Muscle layer of colon (tissue), 2 donors: ENCODE results near the gene LRMDA.

Source experiments
- H3K27ac ChIP-seq: one replicate; pipeline ENCODE4 v1.7.0; 2013; ENCODE audit warnings: low read depth, mild to moderate bottlenecking, low read length, moderate library complexity
- H3K27me3 ChIP-seq, 2 donors: one replicate each; pipeline ENCODE4 v1.7.0; 2013; ENCODE audit warnings: low read length in 2 of 2, mild to moderate bottlenecking in 2 of 2; ENCODE audit not compliant: insufficient read depth in 2 of 2, control insufficient read depth in 1 of 2
- H3K36me3 ChIP-seq: one replicate; pipeline ENCODE4 v1.7.0; 2013; ENCODE audit warnings: mild to moderate bottlenecking, low read length; ENCODE audit not compliant: insufficient read depth
- H3K4me1 ChIP-seq: one replicate; pipeline ENCODE4 v1.7.0; 2013; ENCODE audit warnings: mild to moderate bottlenecking, low read length; ENCODE audit not compliant: insufficient read depth
- H3K4me3 ChIP-seq, 2 donors: one replicate each; pipeline ENCODE4 v1.7.0; 2013; ENCODE audit warnings: low read length in 2 of 2, low read depth in 1 of 2, mild to moderate bottlenecking in 1 of 2, moderate library complexity in 1 of 2
- H3K9ac ChIP-seq: one replicate; pipeline ENCODE4 v1.7.0; 2013; ENCODE audit warnings: low read length
- H3K9me3 ChIP-seq: one replicate; pipeline ENCODE4 v1.7.0; 2013; ENCODE audit warnings: mild to moderate bottlenecking, low read length
- donor health status: abdominal sarcoma.
- donor health status: Adenocarcinoma of cecum.

The LRMDA gene

GRCh38 chr10:76328348-76328747 is 896.9 kb downstream of the LRMDA start:
- Histone ChIP-seq H3K4me1 (peaks cover 40% of the 10 kb centered on the region), H3K36me3 (no peaks in the 10 kb centered on the region), H3K4me3 (no peak overlapping the region), H3K27ac (no peak overlapping the region), H3K9me3 (no peaks in the 10 kb centered on the region), H3K27me3 (no peaks in the 10 kb centered on the region), H3K9ac (no peak overlapping the region)

DNA sequence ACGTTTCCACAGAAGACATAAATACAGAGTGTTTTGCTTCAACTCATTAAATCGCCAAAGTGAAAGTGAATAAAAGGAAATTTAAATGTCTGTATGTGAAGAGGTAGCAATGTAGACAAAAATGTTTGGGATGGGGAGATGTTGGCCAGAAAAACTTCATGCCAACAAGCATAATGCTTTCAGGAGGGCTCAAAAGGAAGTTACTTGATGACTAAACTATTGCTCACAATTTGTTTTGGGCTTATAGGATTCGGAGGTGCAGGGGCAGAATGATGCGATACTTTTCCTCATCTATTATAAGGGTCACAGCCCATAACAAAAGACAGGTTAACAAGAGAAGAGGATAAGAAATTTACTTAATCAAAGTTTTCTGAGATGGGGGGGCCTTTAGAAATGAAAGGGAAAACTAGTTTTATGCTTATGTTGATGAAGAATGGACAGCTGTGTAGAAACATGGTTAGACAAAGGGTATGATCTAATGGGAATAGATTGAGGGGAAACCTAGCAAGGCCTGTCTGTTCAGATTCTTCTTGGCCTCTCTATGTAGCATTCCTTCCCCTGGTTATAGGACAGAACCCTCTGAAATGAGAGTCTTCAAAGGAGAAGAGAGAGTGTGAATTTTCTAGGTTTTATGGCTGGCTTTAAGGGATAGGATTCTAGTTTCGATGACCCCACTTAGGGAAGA is 898.6 kb downstream of the LRMDA start:
- Histone ChIP-seq H3K4me1 (peaks cover 49% of the 10 kb centered on the region), H3K9me3 (no peaks in the 10 kb centered on the region), H3K36me3 (no peaks in the 10 kb centered on the region), H3K27ac (no peak overlapping the region), H3K27me3 (no peaks in the 10 kb centered on the region), H3K4me3 (no peak overlapping the region), H3K9ac (no peak overlapping the region)

DNA sequence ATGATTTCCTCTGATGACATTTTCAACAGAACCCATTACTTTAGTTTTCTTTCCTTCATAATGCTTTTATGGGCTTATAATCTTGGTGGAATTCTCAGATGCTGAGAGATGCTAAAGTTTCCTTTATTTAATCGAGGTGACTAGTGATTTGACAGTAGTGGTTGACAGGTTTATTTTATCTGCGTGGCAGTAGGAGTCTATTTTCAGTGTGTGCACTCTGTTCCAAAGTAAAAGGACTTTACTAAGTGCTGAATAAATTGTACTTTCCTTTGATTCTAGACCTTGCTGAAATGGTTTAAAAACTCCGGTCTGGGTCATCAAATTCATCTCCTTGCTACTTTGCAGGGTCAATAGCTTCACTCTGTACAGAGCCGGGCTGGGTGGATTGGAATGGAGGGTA is 900.3 kb downstream of the LRMDA start:
- Histone ChIP-seq H3K4me3 (no peak overlapping the region), H3K36me3 (no peaks in the 10 kb centered on the region), H3K4me1 (peaks cover 65% of the 10 kb centered on the region), H3K27ac (no peak overlapping the region), H3K9me3 (no peaks in the 10 kb centered on the region), H3K27me3 (no peaks in the 10 kb centered on the region), H3K9ac (no peak overlapping the region)

DNA sequence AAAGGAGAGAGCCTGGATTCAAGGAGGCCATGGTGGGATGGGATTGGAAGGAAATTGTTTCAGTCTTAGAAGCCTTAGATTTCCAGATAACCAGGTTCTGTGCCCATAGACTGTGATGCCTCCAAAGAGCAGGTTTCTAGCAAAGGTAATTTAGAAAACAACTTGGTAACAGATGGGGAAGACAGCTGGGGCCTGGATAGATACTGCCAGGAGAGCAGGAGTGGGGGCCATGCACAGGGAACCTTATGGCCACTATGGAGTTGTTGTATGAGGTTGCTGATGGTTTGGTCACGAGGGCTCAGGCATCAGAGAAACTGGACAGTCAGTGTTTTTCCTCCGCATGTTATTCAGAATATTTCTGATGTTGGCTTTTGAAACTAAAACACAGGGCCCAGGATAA is 901.9 kb downstream of the LRMDA start:
- Histone ChIP-seq H3K9me3 (no peaks in the 10 kb centered on the region), H3K4me3 (no peak overlapping the region), H3K27ac (peak overlapping the region; percentile 71), H3K36me3 (no peaks in the 10 kb centered on the region), H3K27me3 (no peaks in the 10 kb centered on the region), H3K9ac (no peak overlapping the region), H3K4me1 (peaks cover 79% of the 10 kb centered on the region)

- peak overlapping the region; percentile 71 for H3K27ac ChIP-seq
- H3K9me3 ChIP-seq: no peaks in the 10 kb centered on the region
- no peaks in the 10 kb centered on the region for H3K27me3 ChIP-seq
- H3K36me3 ChIP-seq: no peaks in the 10 kb centered on the region
- H3K9ac ChIP-seq: no peak overlapping the region
- peaks cover 79% of the 10 kb centered on the region for H3K4me1 ChIP-seq
- no peak overlapping the region for H3K4me3 ChIP-seq
Observed at GRCh38 chr10:76333796-76334195, 902.4 kb downstream of the LRMDA start.

DNA sequence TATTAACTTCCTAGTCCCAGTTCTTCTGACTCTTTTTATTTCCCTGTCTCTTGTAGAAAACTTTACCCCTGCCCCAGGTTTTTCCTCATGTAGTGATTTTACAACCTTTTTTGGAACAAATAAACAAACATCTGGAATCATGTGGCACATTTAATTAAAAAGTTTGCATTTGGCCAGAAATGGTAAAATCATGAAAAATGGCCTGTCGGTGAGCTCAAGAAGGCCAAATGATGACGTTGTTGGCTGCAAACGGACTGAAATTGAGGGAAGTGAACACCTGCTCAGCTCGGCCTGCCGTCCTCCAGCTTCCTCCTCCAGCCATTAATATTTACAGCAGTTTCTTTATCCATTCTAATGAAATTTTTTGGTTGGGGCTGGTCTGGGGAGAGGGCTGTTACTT is 902.8 kb downstream of the LRMDA start:
- no peaks in the 10 kb centered on the region for H3K27me3 ChIP-seq
- peak overlapping the region; percentile 71 for H3K27ac ChIP-seq
- no peaks in the 10 kb centered on the region for H3K36me3 ChIP-seq
- H3K9me3 ChIP-seq: no peaks in the 10 kb centered on the region
- no peak overlapping the region for H3K9ac ChIP-seq
- H3K4me1 ChIP-seq: peaks cover 79% of the 10 kb centered on the region
- H3K4me3 ChIP-seq: no peak overlapping the region

- no peak overlapping the region for H3K9ac ChIP-seq
- H3K4me1 ChIP-seq: peaks cover 66% of the 10 kb centered on the region
- no peaks in the 10 kb centered on the region for H3K9me3 ChIP-seq
- peak overlapping the region; percentile 61 for H3K27ac ChIP-seq
- no peak overlapping the region for H3K4me3 ChIP-seq
- no peaks in the 10 kb centered on the region for H3K27me3 ChIP-seq
- H3K36me3 ChIP-seq: no peaks in the 10 kb centered on the region
Observed at GRCh38 chr10:76336213-76336963, 905.0 kb downstream of the LRMDA start.

GRCh38 chr10:76337641-76338040 is 906.2 kb downstream of the LRMDA start:
- no peaks in the 10 kb centered on the region for H3K27me3 ChIP-seq
- H3K9me3 ChIP-seq: no peaks in the 10 kb centered on the region
- no peak overlapping the region for H3K4me3 ChIP-seq
- H3K4me1 ChIP-seq: peaks cover 53% of the 10 kb centered on the region
- H3K9ac ChIP-seq: no peak overlapping the region
- H3K36me3 ChIP-seq: no peaks in the 10 kb centered on the region
- H3K27ac ChIP-seq: peak overlapping the region; percentile 61

DNA sequence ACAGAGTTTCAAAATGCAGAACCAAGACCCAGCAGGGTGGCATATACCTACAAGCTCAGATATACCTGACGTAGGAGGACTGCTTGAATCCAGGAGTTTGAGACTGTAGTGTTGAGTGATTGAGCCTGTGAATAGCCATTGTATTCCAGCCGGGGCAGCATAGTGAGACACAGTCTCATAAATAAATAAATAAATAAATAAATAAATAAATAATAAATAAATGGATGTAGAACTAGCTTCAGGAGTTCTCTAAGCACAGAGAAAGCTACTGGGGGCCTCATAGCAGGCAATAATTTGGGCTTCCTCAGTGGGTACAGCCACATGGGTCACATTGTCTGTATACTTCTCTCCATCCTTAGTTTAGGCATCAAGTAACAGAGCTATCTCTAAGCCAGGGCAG is 906.8 kb downstream of the LRMDA start:
- no peaks in the 10 kb centered on the region for H3K36me3 ChIP-seq
- peaks cover 48% of the 10 kb centered on the region for H3K4me1 ChIP-seq
- H3K27me3 ChIP-seq: no peaks in the 10 kb centered on the region
- H3K9me3 ChIP-seq: no peaks in the 10 kb centered on the region
- no peak overlapping the region for H3K27ac ChIP-seq
- no peak overlapping the region for H3K4me3 ChIP-seq
- no peak overlapping the region for H3K9ac ChIP-seq

GRCh38 chr10:76341740-76342139 is 910.3 kb downstream of the LRMDA start:
- Histone ChIP-seq H3K36me3 (no peaks in the 10 kb centered on the region), H3K27me3 (no peaks in the 10 kb centered on the region), H3K4me3 (no peak overlapping the region), H3K27ac (no peak overlapping the region), H3K9ac (no peak overlapping the region), H3K9me3 (no peaks in the 10 kb centered on the region), H3K4me1 (peaks cover 13% of the 10 kb centered on the region)

DNA sequence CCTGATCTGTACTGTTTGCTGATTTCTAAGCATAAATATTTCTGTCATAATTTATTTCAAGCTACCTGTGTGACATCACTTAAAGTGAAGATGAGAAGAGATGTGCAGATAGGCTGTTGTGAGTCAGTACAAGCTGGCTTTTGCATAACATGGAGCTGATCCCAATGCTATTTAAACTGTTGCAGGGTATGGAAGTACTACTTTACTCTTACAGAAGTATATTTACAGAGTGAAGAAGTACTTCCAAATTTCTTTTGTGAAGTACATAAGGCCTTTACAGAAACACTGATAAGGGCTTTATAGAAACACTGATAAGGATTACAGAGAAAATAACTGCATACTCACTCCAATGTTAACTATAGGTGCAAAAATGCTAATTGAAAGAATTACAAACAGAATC is 911.6 kb downstream of the LRMDA start:
- Histone ChIP-seq H3K9me3 (no peaks in the 10 kb centered on the region), H3K9ac (no peak overlapping the region), H3K4me1 (peaks cover under 1% of the 10 kb centered on the region), H3K4me3 (no peak overlapping the region), H3K27ac (no peak overlapping the region), H3K36me3 (no peaks in the 10 kb centered on the region), H3K27me3 (no peaks in the 10 kb centered on the region)

DNA sequence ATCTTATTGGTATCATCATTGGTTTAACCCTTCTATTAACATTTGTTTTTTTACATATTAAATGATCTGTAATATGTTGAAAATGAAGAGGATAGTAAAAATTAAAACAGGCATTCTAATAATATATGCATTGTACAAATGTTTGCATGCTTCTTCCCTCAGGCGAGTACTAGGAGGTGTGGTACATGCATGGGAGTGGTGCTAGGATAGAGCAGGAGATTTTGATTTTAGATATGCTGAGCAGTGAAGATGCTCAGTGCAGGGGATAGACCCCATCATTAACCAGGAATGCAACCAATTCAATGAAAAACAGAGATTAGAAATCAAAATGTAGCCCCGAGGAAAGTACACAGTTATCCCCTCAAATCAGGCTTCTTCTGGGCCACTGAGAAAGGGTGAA is 916.4 kb downstream of the LRMDA start:
- H3K9ac ChIP-seq: no peak overlapping the region
- no peaks in the 10 kb centered on the region for H3K9me3 ChIP-seq
- no peaks in the 10 kb centered on the region for H3K27me3 ChIP-seq
- H3K4me3 ChIP-seq: no peak overlapping the region
- H3K4me1 ChIP-seq: peaks cover 25% of the 10 kb centered on the region
- H3K27ac ChIP-seq: no peak overlapping the region
- H3K36me3 ChIP-seq: no peaks in the 10 kb centered on the region
